ENCODE data around the gene SLC38A3.

DNA sequence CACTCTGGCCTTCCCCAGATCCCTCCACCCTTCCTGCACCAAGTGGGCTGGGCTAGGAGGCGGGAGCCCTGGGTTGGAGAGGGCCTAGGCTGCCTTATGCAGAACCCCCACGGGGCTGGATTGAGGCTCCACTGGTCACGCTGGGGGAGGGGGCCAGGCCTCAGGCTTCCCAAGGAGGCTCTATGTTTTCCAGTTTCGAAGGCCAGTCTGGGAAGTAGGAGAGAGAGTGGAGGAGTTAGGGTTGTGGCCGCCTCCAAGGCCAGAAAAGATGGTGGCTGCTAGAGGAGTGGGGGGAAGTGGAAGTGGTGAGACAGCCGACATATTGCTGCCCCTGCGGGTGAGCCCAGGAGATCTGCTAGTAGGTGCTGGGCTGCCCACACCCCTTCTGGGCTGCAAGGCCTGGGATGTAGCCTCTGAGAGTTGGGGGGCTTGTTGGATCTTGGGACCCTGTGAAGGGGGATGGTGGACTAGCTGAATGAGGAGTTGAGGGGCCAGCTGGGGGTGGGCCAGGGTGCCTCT is 32.1 kb downstream of the SLC38A3 start:
- TF ChIP-seq EZH2 (IDR thresholded peaks at IDR 0.05; ENCODE audit: low read depth, unreplicated experiment) = no peak
- TF ChIP-seq, protein P1, sequence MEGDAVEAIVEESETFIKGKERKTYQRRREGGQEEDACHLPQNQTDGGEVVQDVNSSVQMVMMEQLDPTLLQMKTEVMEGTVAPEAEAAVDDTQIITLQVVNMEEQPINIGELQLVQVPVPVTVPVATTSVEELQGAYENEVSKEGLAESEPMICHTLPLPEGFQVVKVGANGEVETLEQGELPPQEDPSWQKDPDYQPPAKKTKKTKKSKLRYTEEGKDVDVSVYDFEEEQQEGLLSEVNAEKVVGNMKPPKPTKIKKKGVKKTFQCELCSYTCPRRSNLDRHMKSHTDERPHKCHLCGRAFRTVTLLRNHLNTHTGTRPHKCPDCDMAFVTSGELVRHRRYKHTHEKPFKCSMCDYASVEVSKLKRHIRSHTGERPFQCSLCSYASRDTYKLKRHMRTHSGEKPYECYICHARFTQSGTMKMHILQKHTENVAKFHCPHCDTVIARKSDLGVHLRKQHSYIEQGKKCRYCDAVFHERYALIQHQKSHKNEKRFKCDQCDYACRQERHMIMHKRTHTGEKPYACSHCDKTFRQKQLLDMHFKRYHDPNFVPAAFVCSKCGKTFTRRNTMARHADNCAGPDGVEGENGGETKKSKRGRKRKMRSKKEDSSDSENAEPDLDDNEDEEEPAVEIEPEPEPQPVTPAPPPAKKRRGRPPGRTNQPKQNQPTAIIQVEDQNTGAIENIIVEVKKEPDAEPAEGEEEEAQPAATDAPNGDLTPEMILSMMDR (conservative IDR thresholded peaks at IDR 0.05; ENCODE audit: low read depth in 2 of 2) = no peak
- TF ChIP-seq, protein P2, sequence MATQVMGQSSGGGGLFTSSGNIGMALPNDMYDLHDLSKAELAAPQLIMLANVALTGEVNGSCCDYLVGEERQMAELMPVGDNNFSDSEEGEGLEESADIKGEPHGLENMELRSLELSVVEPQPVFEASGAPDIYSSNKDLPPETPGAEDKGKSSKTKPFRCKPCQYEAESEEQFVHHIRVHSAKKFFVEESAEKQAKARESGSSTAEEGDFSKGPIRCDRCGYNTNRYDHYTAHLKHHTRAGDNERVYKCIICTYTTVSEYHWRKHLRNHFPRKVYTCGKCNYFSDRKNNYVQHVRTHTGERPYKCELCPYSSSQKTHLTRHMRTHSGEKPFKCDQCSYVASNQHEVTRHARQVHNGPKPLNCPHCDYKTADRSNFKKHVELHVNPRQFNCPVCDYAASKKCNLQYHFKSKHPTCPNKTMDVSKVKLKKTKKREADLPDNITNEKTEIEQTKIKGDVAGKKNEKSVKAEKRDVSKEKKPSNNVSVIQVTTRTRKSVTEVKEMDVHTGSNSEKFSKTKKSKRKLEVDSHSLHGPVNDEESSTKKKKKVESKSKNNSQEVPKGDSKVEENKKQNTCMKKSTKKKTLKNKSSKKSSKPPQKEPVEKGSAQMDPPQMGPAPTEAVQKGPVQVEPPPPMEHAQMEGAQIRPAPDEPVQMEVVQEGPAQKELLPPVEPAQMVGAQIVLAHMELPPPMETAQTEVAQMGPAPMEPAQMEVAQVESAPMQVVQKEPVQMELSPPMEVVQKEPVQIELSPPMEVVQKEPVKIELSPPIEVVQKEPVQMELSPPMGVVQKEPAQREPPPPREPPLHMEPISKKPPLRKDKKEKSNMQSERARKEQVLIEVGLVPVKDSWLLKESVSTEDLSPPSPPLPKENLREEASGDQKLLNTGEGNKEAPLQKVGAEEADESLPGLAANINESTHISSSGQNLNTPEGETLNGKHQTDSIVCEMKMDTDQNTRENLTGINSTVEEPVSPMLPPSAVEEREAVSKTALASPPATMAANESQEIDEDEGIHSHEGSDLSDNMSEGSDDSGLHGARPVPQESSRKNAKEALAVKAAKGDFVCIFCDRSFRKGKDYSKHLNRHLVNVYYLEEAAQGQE (IDR thresholded peaks at IDR 0.05; ENCODE audit: unreplicated experiment) = no peak
- TF ChIP-seq CREB1 (CRISPR knock-in tag; IDR thresholded peaks at IDR 0.05; ENCODE audit: low read depth) = no peak
- TF ChIP-seq, protein P3, sequence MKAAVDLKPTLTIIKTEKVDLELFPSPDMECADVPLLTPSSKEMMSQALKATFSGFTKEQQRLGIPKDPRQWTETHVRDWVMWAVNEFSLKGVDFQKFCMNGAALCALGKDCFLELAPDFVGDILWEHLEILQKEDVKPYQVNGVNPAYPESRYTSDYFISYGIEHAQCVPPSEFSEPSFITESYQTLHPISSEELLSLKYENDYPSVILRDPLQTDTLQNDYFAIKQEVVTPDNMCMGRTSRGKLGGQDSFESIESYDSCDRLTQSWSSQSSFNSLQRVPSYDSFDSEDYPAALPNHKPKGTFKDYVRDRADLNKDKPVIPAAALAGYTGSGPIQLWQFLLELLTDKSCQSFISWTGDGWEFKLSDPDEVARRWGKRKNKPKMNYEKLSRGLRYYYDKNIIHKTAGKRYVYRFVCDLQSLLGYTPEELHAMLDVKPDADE (IDR thresholded peaks at IDR 0.05) = no peak
- no peak for TF ChIP-seq POLR2AphosphoS5 (IDR thresholded peaks at IDR 0.05; ENCODE audit: low read depth)
- TF ChIP-seq ZNF331 (CRISPR knock-in tag; IDR thresholded peaks at IDR 0.05; ENCODE audit: low read depth) = no peak
- no peak for TF ChIP-seq JUNB (IDR thresholded peaks at IDR 0.05; ENCODE audit: unreplicated experiment)
- no peak for TF ChIP-seq EZH2phosphoT487 (IDR thresholded peaks at IDR 0.05; ENCODE audit: unreplicated experiment)
- no peak for TF ChIP-seq NANOG (IDR thresholded peaks at IDR 0.05; ENCODE audit: borderline replicate concordance)
- no peak for TF ChIP-seq STAT1 (IDR thresholded peaks at IDR 0.05; ENCODE audit: unreplicated experiment)
- no peak for TF ChIP-seq ZNF114 (CRISPR knock-in tag; IDR thresholded peaks at IDR 0.05)

Measured in GM23338 (cell line).